IMR-90 (cell line): Measurements from ENCODE around the gene BAIAP2. TPM values are rescaled to one million over a fixed set of nuclear protein-coding genes. Genes with fewer than 3 reads are reported as not detected.
A peak's percentile ranks its signal among the peaks of the same experiment; 100 is the strongest.

Experiments
- ATAC-seq: fragments of 200-7000 bp; cut with Tn5 transposase; 2 replicates; pipeline ENCODE4 v1.9.1; 2020; ENCODE audit warnings: low read depth, mild to moderate bottlenecking, moderate library complexity
- BruUV-seq: library from RNA; stranded (reverse); fragments of 400-500 nt; replicated peaks from 2 replicates; lab custom pipeline; 2021; lab: Mats Ljungman, UMichigan
- CTCF ChIA-PET: fragments of 300-600 bp; formaldehyde crosslinking; extraction: SDS; loops from one replicate; lab custom pipeline; 2021; ENCODE audit warnings: antibody characterized with exemption; lab: Yijun Ruan, JAX
- POLR2A ChIA-PET: fragments of 300-600 bp; sonication (Branson Sonifier 250); formaldehyde crosslinking; loops from one replicate; lab custom pipeline; 2022; ENCODE audit warnings: antibody characterized with exemption; ENCODE audit not compliant: unreplicated experiment; lab: Charles Lee
- DNase-seq: peaks from one replicate; pipeline ENCODE4 v3.0.0; 2013
- H2AFZ ChIP-seq: replicated peaks from 2 replicates; pipeline ENCODE3; 2013; ENCODE audit warnings: low read length, mild to moderate bottlenecking; ENCODE audit not compliant: poor library complexity
- H2AK5ac ChIP-seq: 2 replicates; pipeline ENCODE4 v1.6.1; 2013; ENCODE audit warnings: low read depth, low read length, inconsistent platforms
- H2AK9ac ChIP-seq: replicated peaks from 2 replicates; pipeline ENCODE3; 2013; ENCODE audit warnings: mild to moderate bottlenecking, low read depth, low read length, moderate library complexity; ENCODE audit not compliant: poor library complexity
- H2BK120ac ChIP-seq: 2 replicates; pipeline ENCODE4 v1.6.1; 2013; ENCODE audit warnings: low read depth, low read length, inconsistent platforms
- H2BK15ac ChIP-seq: 3 replicates; pipeline ENCODE4 v1.6.1; 2013; ENCODE audit warnings: low read depth, low read length, inconsistent platforms
- H2BK20ac ChIP-seq: 2 replicates; pipeline ENCODE4 v1.6.1; 2013; ENCODE audit warnings: low read depth, mild to moderate bottlenecking, inconsistent platforms, low read length, moderate library complexity
- H2BK5ac ChIP-seq: 2 replicates; pipeline ENCODE4 v1.6.1; 2013; ENCODE audit warnings: mild to moderate bottlenecking, low read depth, low read length, inconsistent platforms; ENCODE audit not compliant: poor library complexity, severe bottlenecking
- H3K14ac ChIP-seq: replicated peaks from 2 replicates; pipeline ENCODE4 v1.6.1; 2013; ENCODE audit warnings: low read depth, low read length, inconsistent platforms
- H3K18ac ChIP-seq: 2 replicates; pipeline ENCODE4 v1.6.1; 2013; ENCODE audit warnings: low read depth, low read length, control low read depth
- H3K23ac ChIP-seq: 2 replicates; pipeline ENCODE4 v1.6.1; 2013; ENCODE audit warnings: low read depth, low read length, inconsistent platforms
- H3K27ac ChIP-seq: 2 replicates; pipeline ENCODE4 v1.5.1; 2013; ENCODE audit warnings: mild to moderate bottlenecking, control low read depth, low read length; ENCODE audit not compliant: insufficient read depth
- H3K27me3 ChIP-seq: 2 replicates; pipeline ENCODE4 v1.6.1; 2013; ENCODE audit warnings: low read length; ENCODE audit not compliant: control insufficient read depth, insufficient read depth
- H3K36me3 ChIP-seq: 2 replicates; pipeline ENCODE4 v1.6.1; 2013; ENCODE audit warnings: low read length, mixed read lengths; ENCODE audit not compliant: control insufficient read depth, insufficient read depth
- H3K4ac ChIP-seq: 2 replicates; pipeline ENCODE4 v1.6.1; 2013; ENCODE audit warnings: low read depth, low read length, inconsistent platforms
- H3K4me1 ChIP-seq: 2 replicates; pipeline ENCODE4 v1.6.1; 2013; ENCODE audit warnings: low read length, mixed read lengths; ENCODE audit not compliant: control insufficient read depth, insufficient read depth
- H3K4me2 ChIP-seq: 2 replicates; pipeline ENCODE4 v1.6.1; 2013; ENCODE audit warnings: low read depth, mild to moderate bottlenecking, control low read depth, low read length, moderate library complexity
- H3K4me3 ChIP-seq: 2 replicates; pipeline ENCODE4 v1.5.1; 2013; ENCODE audit warnings: low read depth, mild to moderate bottlenecking, control low read depth, low read length, moderate library complexity; ENCODE audit not compliant: insufficient read depth
- H3K56ac ChIP-seq: 2 replicates; pipeline ENCODE4 v1.6.1; 2013; ENCODE audit warnings: low read length, inconsistent platforms; ENCODE audit not compliant: insufficient read depth; ENCODE audit errors: extremely low read depth
- H3K79me1 ChIP-seq, 2 experiments: 2 replicates each; pipeline ENCODE4 v1.6.1; 2013; ENCODE audit warnings: low read length in 2 of 2, inconsistent platforms in 1 of 2, low read depth in 1 of 2
- H3K9ac ChIP-seq: 2 replicates; pipeline ENCODE4 v1.6.1; 2013; ENCODE audit warnings: low read depth, low read length, control low read depth
- H3K9me1 ChIP-seq: 2 replicates; pipeline ENCODE4 v1.6.1; 2013; ENCODE audit warnings: low read length, inconsistent platforms; ENCODE audit not compliant: insufficient read depth
- H3K9me3 ChIP-seq: 2 replicates; pipeline ENCODE4 v1.6.1; 2013; ENCODE audit warnings: low read length; ENCODE audit not compliant: control insufficient read depth, insufficient read depth
- H4K20me1 ChIP-seq: 2 replicates; pipeline ENCODE4 v1.6.1; 2013; ENCODE audit warnings: low read length, inconsistent platforms; ENCODE audit not compliant: insufficient read depth
- H4K5ac ChIP-seq: 2 replicates; pipeline ENCODE4 v1.6.1; 2013; ENCODE audit warnings: mild to moderate bottlenecking, low read depth, low read length, control low read depth
- H4K8ac ChIP-seq, 2 experiments: 2 replicates each; pipeline ENCODE4 v1.6.1; 2013; ENCODE audit warnings: low read depth in 2 of 2, low read length in 2 of 2, control low read depth in 1 of 2, inconsistent platforms in 1 of 2
- H4K91ac ChIP-seq: 2 replicates; pipeline ENCODE4 v1.6.1; 2013; ENCODE audit warnings: low read depth, low read length, inconsistent platforms; ENCODE audit not compliant: insufficient read depth
- CEBPB ChIP-seq: IDR thresholded peaks from 2 replicates; pipeline ENCODE4 v1.6.1; 2012; ENCODE audit warnings: low read depth, low read length, improper control_type of control experiment
- CHD1 ChIP-seq: IDR thresholded peaks from 2 replicates; pipeline ENCODE4 v1.6.1; 2012; ENCODE audit warnings: low read depth, low read length, improper control_type of control experiment
- FOS ChIP-seq: fragments of 150-350 bp; IDR thresholded peaks from 2 replicates; pipeline ENCODE4 v1.6.1; 2016; ENCODE audit warnings: low read depth, low read length
- MAFK ChIP-seq: IDR thresholded peaks from 2 replicates; pipeline ENCODE4 v1.6.1; 2012; ENCODE audit warnings: low read depth, low read length, improper control_type of control experiment
- MXI1 ChIP-seq: IDR thresholded peaks from 2 replicates; pipeline ENCODE4 v1.6.1; 2012; ENCODE audit warnings: low read depth, mild to moderate bottlenecking, low read length, moderate library complexity, borderline replicate concordance
- NFE2L2 ChIP-seq: fragments of 150-350 bp; IDR thresholded peaks from 2 replicates; pipeline ENCODE4 v1.6.1; 2016; ENCODE audit warnings: low read depth, mild to moderate bottlenecking, low read length
- RFX5 ChIP-seq: IDR thresholded peaks from 2 replicates; pipeline ENCODE4 v1.8.0; 2012; ENCODE audit warnings: low read depth, mild to moderate bottlenecking, low read length, moderate library complexity
- USF2 ChIP-seq: fragments of 150-350 bp; IDR thresholded peaks from 2 replicates; pipeline ENCODE4 v1.6.1; 2017; ENCODE audit warnings: mild to moderate bottlenecking, antibody characterized with exemption, low read length, low read depth
- WGBS, 2 experiments: methylation state at CpG; one replicate each; pipeline versions ENCODE4 v1.1.5 to v1.1.7; 2013; ENCODE audit warnings: missing lambda C conversion rate in 2 of 2; ENCODE audit not compliant: insufficient read length in 1 of 2; ENCODE audit errors: extremely low coverage in 2 of 2; 5-methylcytosine and 5-hydroxymethylcytosine counted together
- dilution Hi-C: fragments of 300-500 bp; cut with HindIII; formaldehyde crosslinking; loops from one replicate; pipeline ENCODE4 v1.14.3; 2018; ENCODE audit warnings: low sequenced_read_pairs; ENCODE audit not compliant: unreplicated experiment
- in situ Hi-C: fragments of 300-500 bp; cut with MboI; formaldehyde crosslinking; loops from 3 replicates; pipeline ENCODE4 v1.14.3; 2019; ENCODE audit warnings: low sequenced_read_pairs, inconsistent platforms, mixed read lengths
- intact Hi-C: fragments of 100-400 bp; cut with micrococcal nuclease; formaldehyde crosslinking; loops from 2 replicates; pipeline ENCODE4 v1.10.0; 2022
- polyA plus RNA-seq, 3 experiments: library from polyadenylated mRNA; depleted of rRNA; stranded (reverse); fragments of >200 nt; gene quantifications; 2 replicates each; pipeline ENCODE4 v1.2.3, GENCODE V29; 2012; ENCODE audit warnings: low replicate concordance in 1 of 3
- total RNA-seq: library from RNA; depleted of rRNA; stranded (reverse); fragments of >200 nt; gene quantifications from 2 replicates; pipeline ENCODE4 v1.2.3, GENCODE V29; 2012
- TF ChIP-seq, protein P1 (sequence below): fragments of 150-350 bp; IDR thresholded peaks from 2 replicates; pipeline ENCODE4 v1.6.1; 2016; ENCODE audit warnings: low read depth, mild to moderate bottlenecking, low read length, moderate library complexity, borderline replicate concordance

The BAIAP2 gene
- total and polyA plus RNA-seq, 2 of the 4 experiments (the other 2 are of a cell fraction): 18.3 to 32.6 TPM

- H4K20me1 ChIP-seq: no peaks in the 10 kb centered on the region
- ATAC-seq: no peak
Observed at GRCh38 chr17:81138500-81138899, 103.5 kb downstream of the BAIAP2 start.

More at GRCh38 chr17:81138500-81138899, 103.5 kb downstream of the BAIAP2 start:
- H3K36me3 ChIP-seq: no peaks in the 10 kb centered on the region
- no peak overlapping the region for H3K9ac ChIP-seq
- BruUV-seq: no TSS peak
- 92% methylated on average over 17 of the region's 25 CpGs; no CpG with 5 or more reads in 1 of the 2 experiments for WGBS, 2 experiments
- H3K56ac ChIP-seq: no peak overlapping the region
- no peaks in the 10 kb centered on the region for H3K79me1 ChIP-seq
- no peak for TF ChIP-seq NFE2L2
- TF ChIP-seq CEBPB: no peak
- no peak for TF ChIP-seq MAFK
- TF ChIP-seq RFX5: no peak
- no peak for TF ChIP-seq CHD1
- no peak for TF ChIP-seq USF2
- no peak for TF ChIP-seq MXI1
- TF ChIP-seq, protein P1, sequence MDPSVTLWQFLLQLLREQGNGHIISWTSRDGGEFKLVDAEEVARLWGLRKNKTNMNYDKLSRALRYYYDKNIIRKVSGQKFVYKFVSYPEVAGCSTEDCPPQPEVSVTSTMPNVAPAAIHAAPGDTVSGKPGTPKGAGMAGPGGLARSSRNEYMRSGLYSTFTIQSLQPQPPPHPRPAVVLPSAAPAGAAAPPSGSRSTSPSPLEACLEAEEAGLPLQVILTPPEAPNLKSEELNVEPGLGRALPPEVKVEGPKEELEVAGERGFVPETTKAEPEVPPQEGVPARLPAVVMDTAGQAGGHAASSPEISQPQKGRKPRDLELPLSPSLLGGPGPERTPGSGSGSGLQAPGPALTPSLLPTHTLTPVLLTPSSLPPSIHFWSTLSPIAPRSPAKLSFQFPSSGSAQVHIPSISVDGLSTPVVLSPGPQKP: no peak
- no peak for TF ChIP-seq FOS
- no peak overlapping the region for H3K27ac ChIP-seq
- H3K4me3 ChIP-seq: no peak overlapping the region
- H3K9me1 ChIP-seq: peaks cover 3% of the 10 kb centered on the region; the same call in 1 of the 2 replicates
- no peaks in the 10 kb centered on the region for H3K9me3 ChIP-seq
- H3K14ac ChIP-seq: no peak overlapping the region
- H2AK9ac ChIP-seq: peak overlapping the region; percentile 61
- no peak overlapping the region for H2BK5ac ChIP-seq
- intact Hi-C loops (no loop called here), dilution Hi-C loops (no loop called here), in situ Hi-C loops (no loop called here)
- no peak overlapping the region for H3K4me2 ChIP-seq
- H4K8ac ChIP-seq: no peak overlapping the region
- H3K27me3 ChIP-seq: peaks cover 13% of the 10 kb centered on the region; the same call in 1 of the 2 replicates
- H2AFZ ChIP-seq: peak overlapping the region; percentile 51
- H4K5ac ChIP-seq: no peak overlapping the region
- no peak overlapping the region for H2BK120ac ChIP-seq
- no peak overlapping the region for H3K23ac ChIP-seq
- no peak overlapping the region for H3K4ac ChIP-seq
- ChIA-PET CTCF (no interaction called here), POLR2A (no interaction called here)
- DNase-seq: no peak
- H4K91ac ChIP-seq: no peak overlapping the region
- H3K4me1 ChIP-seq: no peaks in the 10 kb centered on the region
- H3K18ac ChIP-seq: no peak overlapping the region
- H2BK20ac ChIP-seq: no peak overlapping the region
- H2AK5ac ChIP-seq: no peak overlapping the region
- H2BK15ac ChIP-seq: no peak overlapping the region
